ENCODE data around the gene RNF8. TPM values are rescaled to one million over a fixed set of nuclear protein-coding genes. Genes with fewer than 3 reads are reported as not detected.

RNF8 gene
- total and polyA plus RNA-seq, 2 donors (not counting 1 experiment from before 2014, with no cell fraction given): 19.5 to 20.6 TPM

GRCh38 chr6:37389857-37390256 is 36.1 kb downstream of the RNF8 start:
- Histone ChIP-seq H3K9ac (ENCODE audit: insufficient read depth, low read length) (no peak overlapping the region), H3K27ac (ENCODE audit: insufficient read depth, low read length) (no peak overlapping the region), H3K4me3 (replicated peaks in 1 of 4; ENCODE audit: control extremely low read depth in 1 of 4, insufficient read depth in 1 of 4, low read depth in 3 of 4, low read length in 4 of 4) (no peak overlapping the region), H3K4me2 (ENCODE audit: extremely low read depth, insufficient read depth, low read length) (no peak overlapping the region), H3K4me1 (ENCODE audit: control insufficient read depth, extremely low read depth, insufficient read depth, low read length) (no peaks in the 10 kb centered on the region), H3K9me3 (ENCODE audit: control insufficient read depth, insufficient read depth, low read depth, low read length) (no peaks in the 10 kb centered on the region), H3K36me3 (ENCODE audit: control insufficient read depth, insufficient read depth, low read length) (peaks cover 5% of the 10 kb centered on the region), H2AFZ (ENCODE audit: low read length) (no peak overlapping the region), H3K79me2 (ENCODE audit: control insufficient read depth, insufficient read depth, low read length) (no peaks in the 10 kb centered on the region), H3K27me3 (ENCODE audit: control insufficient read depth, insufficient read depth, low read length) (no peaks in the 10 kb centered on the region), H4K20me1 (ENCODE audit: control insufficient read depth, extremely low read depth, insufficient read depth, low read length) (no peaks in the 10 kb centered on the region)
- TF ChIP-seq, protein P1, sequence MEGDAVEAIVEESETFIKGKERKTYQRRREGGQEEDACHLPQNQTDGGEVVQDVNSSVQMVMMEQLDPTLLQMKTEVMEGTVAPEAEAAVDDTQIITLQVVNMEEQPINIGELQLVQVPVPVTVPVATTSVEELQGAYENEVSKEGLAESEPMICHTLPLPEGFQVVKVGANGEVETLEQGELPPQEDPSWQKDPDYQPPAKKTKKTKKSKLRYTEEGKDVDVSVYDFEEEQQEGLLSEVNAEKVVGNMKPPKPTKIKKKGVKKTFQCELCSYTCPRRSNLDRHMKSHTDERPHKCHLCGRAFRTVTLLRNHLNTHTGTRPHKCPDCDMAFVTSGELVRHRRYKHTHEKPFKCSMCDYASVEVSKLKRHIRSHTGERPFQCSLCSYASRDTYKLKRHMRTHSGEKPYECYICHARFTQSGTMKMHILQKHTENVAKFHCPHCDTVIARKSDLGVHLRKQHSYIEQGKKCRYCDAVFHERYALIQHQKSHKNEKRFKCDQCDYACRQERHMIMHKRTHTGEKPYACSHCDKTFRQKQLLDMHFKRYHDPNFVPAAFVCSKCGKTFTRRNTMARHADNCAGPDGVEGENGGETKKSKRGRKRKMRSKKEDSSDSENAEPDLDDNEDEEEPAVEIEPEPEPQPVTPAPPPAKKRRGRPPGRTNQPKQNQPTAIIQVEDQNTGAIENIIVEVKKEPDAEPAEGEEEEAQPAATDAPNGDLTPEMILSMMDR (conservative IDR thresholded peaks at IDR 0.05 in 1 of 2, IDR thresholded peaks at IDR 0.05 in 1 of 2; ENCODE audit: low read depth in 1 of 2, low read length in 2 of 2): no peak
- no peak for TF ChIP-seq EZH2 (IDR thresholded peaks at IDR 0.05; ENCODE audit: low read length, missing control alignments)
- no peak for DNase-seq (ENCODE audit: low read depth in 2 of 2)

GRCh38 chr6:37391120-37391519 is 37.3 kb downstream of the RNF8 start:
- TF ChIP-seq, protein P1 (conservative IDR thresholded peaks at IDR 0.05 in 1 of 2, IDR thresholded peaks at IDR 0.05 in 1 of 2; ENCODE audit: low read depth in 1 of 2, low read length in 2 of 2): no peak
- no peak for TF ChIP-seq EZH2 (IDR thresholded peaks at IDR 0.05; ENCODE audit: low read length, missing control alignments)
- H3K36me3 ChIP-seq (ENCODE audit: control insufficient read depth, insufficient read depth, low read length): peaks cover 5% of the 10 kb centered on the region
- no peak overlapping the region for H3K4me2 ChIP-seq (ENCODE audit: extremely low read depth, insufficient read depth, low read length)
- no peaks in the 10 kb centered on the region for H3K79me2 ChIP-seq (ENCODE audit: control insufficient read depth, insufficient read depth, low read length)
- no peaks in the 10 kb centered on the region for H4K20me1 ChIP-seq (ENCODE audit: control insufficient read depth, extremely low read depth, insufficient read depth, low read length)
- no peak overlapping the region for H3K9ac ChIP-seq (ENCODE audit: insufficient read depth, low read length)
- no peaks in the 10 kb centered on the region for H3K4me1 ChIP-seq (ENCODE audit: control insufficient read depth, extremely low read depth, insufficient read depth, low read length)
- H3K9me3 ChIP-seq (ENCODE audit: control insufficient read depth, insufficient read depth, low read depth, low read length): no peaks in the 10 kb centered on the region
- no peak overlapping the region for H3K27ac ChIP-seq (ENCODE audit: insufficient read depth, low read length)
- DNase-seq (ENCODE audit: low read depth in 2 of 2): no peak
- no peak overlapping the region for H3K4me3 ChIP-seq (replicated peaks in 1 of 4; ENCODE audit: control extremely low read depth in 1 of 4, insufficient read depth in 1 of 4, low read depth in 3 of 4, low read length in 4 of 4)
- no peak overlapping the region for H2AFZ ChIP-seq (ENCODE audit: low read length)
- no peaks in the 10 kb centered on the region for H3K27me3 ChIP-seq (ENCODE audit: control insufficient read depth, insufficient read depth, low read length)

GRCh38 chr6:37392821-37393220 is 39.0 kb downstream of the RNF8 start:
- no peaks in the 10 kb centered on the region for H3K9me3 ChIP-seq (ENCODE audit: control insufficient read depth, insufficient read depth, low read depth, low read length)
- H3K36me3 ChIP-seq (ENCODE audit: control insufficient read depth, insufficient read depth, low read length): peaks cover 4% of the 10 kb centered on the region
- H3K4me1 ChIP-seq (ENCODE audit: control insufficient read depth, extremely low read depth, insufficient read depth, low read length): no peaks in the 10 kb centered on the region
- H3K27me3 ChIP-seq (ENCODE audit: control insufficient read depth, insufficient read depth, low read length): no peaks in the 10 kb centered on the region
- H3K27ac ChIP-seq (ENCODE audit: insufficient read depth, low read length): no peak overlapping the region
- H2AFZ ChIP-seq (ENCODE audit: low read length): no peak overlapping the region
- DNase-seq (ENCODE audit: low read depth in 2 of 2): no peak
- TF ChIP-seq, protein P1 (conservative IDR thresholded peaks at IDR 0.05 in 1 of 2, IDR thresholded peaks at IDR 0.05 in 1 of 2; ENCODE audit: low read depth in 1 of 2, low read length in 2 of 2): no peak
- no peak for TF ChIP-seq EZH2 (IDR thresholded peaks at IDR 0.05; ENCODE audit: low read length, missing control alignments)
- H3K79me2 ChIP-seq (ENCODE audit: control insufficient read depth, insufficient read depth, low read length): no peaks in the 10 kb centered on the region
- H3K9ac ChIP-seq (ENCODE audit: insufficient read depth, low read length): no peak overlapping the region
- H3K4me3 ChIP-seq (replicated peaks in 1 of 4; ENCODE audit: control extremely low read depth in 1 of 4, insufficient read depth in 1 of 4, low read depth in 3 of 4, low read length in 4 of 4): no peak overlapping the region
- no peak overlapping the region for H3K4me2 ChIP-seq (ENCODE audit: extremely low read depth, insufficient read depth, low read length)
- no peaks in the 10 kb centered on the region for H4K20me1 ChIP-seq (ENCODE audit: control insufficient read depth, extremely low read depth, insufficient read depth, low read length)

Measured in fibroblast of lung (primary cell).